Stimulated activated CD8-positive, alpha-beta memory T cell treated with anti-CD3 and anti-CD28 coated beads, Interleukin-15, amount 100 ng/mL, for 24 hours (primary cell): ENCODE measurements around the gene GART.
"Not testable (repeated sequence)": the region's sequence is repeated elsewhere in the genome, so short reads cannot be mapped to it uniquely, and the experiment has no call there.

Experiments used
- DNase-seq: peaks from one replicate; pipeline ENCODE4 v3.0.0-alpha.2; 2020; ENCODE audit warnings: low read depth

Gene GART

DNA sequence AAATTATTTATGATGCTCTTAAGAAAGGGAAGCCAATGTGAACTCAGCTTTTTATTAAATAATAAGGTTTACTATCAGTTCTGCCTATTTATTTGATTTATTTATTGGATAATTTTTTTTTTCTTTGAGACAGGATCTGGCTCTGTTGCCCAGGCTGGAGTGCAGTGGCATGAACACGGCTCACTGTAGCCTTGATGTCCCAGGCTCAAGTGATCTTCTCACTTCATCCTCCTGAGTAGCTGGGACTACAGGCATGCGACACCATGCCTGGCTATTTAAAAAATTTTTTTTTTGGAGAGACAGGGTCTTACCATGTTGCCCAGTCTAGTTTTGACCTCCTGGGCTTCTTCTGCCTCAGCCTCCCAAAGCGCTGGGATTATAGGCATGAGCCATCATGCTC lies 29.4 kb downstream of the GART start:
- DNase-seq, result no peak

DNA sequence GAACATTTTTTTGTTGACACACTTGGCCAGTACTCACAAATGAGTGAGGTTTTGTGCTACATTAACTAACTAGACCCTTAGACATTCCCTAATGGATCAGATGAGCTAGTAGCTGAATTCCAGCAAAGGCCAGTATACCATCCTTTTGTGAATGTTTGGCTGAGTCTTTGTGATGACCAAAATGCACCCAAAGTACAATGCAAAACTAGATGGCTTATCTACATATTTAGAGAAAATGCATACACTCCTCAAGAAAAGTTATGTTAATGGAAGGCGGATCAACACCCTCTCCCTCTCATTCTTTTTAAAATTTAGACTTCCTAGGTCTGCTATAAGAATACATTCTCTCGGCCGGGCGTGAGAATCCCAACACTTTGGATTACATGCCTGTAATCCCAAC lies 30.3 kb downstream of the GART start:
- no peak for DNase-seq

- DNase-seq, result no peak
Measured at GRCh38 chr21:33510826-33511225, 31.1 kb downstream of the GART start.

- not testable (repeated sequence) for DNase-seq
Measured at GRCh38 chr21:33507003-33507402, 34.9 kb downstream of the GART start.

- DNase-seq, result no peak
Measured at GRCh38 chr21:33505833-33506232, 36.1 kb downstream of the GART start.

- DNase-seq, result no peak
Measured at GRCh38 chr21:33496345-33496744, 45.6 kb downstream of the GART start.

DNA sequence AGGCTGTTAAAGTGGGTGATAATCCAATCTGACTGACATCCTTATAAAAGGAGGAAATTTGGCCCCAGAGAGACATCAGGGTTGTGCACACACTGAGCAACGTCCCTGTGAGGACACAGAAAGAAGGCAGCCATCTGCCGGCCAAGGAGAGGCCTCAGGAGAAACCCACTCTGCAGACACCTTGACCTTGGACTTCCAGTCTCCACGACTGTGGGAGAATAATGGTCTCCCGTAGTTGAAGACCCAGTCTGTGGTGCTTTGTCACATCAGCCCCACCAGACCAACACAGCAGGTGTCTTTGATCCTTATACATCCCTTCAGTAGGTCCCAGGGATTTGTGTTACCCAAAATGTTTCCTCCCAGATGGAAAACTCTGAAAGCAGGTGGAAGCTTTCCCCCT lies 46.2 kb downstream of the GART start:
- no peak for DNase-seq

- no peak for DNase-seq
Measured at GRCh38 chr21:33493756-33494155, 48.2 kb downstream of the GART start.

DNA sequence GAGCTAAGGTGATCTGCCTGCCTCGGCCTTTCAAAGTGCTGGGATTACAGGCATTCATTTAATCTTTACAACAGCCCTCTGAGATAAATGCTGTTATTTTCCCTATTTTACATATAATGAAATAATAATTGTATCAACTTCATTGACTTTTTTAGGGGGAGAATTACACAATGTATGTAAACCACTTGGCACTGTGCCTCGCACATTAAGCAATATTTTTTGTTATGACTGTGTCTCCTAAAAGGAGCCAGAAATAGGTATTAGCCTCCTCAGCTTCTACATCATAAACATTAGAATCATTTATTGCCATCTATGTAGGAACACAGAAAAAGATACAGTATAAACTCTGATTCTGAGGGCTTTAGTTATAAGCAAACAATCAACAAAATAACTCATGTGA lies 49.3 kb downstream of the GART start:
- DNase-seq, result no peak

GRCh38 chr21:33491373-33492102 lies 50.4 kb downstream of the GART start, which contains the start of gene DNAJC28:
DNAJC28 (minus strand) TSS chr21:33491716; CDS start chr21:33489393, 2,323 bp downstream.
- DNase-seq, result peak; percentile 87

- DNase-seq, result no peak
Measured at GRCh38 chr21:33490991-33491372, 50.9 kb downstream of the GART start.

DNA sequence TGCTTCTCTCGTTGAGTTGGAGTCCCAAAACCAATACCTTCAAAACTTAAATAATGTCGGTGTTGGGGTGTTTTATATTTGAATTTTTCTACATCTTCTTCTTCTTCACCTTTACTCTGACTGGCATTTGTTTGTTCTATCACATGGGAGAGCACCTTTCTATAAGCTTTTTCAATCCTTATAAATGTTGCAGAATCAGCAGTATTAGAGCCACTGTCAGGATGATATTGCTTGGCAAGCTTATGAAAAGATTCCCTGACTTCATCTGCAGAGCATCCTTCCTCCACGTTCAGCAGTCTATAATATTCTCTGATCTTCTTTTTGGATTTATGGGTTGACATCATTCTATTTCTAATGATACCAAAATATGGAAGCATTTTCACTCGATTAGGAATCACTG lies 53.0 kb downstream of the GART start:
- no peak for DNase-seq

GRCh38 chr21:33487996-33488395 lies 53.9 kb downstream of the GART start:
- DNase-seq, result no peak

DNA sequence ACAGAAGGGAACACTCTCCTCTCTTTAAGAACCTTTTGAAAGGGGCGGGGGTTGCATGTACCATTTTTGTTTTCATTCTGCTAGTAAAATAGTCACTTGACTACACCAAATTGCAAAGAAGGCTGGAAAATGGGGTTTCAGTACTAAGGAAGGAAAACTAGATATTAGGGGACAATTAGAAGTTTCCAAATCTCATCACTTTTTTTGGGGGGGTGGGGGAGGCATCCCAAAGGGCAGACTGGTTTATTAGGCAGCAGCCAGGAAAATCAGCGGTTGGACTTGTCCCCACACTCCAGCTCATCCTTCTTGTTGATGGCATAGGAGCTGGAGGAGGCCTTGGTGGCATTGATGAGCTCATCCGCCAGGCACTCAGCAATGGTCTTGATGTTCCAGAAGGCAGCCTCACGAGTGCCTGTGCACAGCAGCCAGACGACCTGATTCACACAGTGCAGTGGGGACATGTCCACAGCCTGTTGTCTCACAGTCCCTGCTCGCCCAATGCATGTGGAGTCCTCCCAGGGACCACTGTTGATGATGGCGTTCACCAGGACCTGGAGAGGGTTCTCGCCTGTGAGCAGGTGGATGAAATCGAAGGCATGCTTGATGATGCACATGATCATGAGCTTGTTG lies 60.5 kb downstream of the GART start:
- no peak for DNase-seq

GRCh38 chr21:33480481-33481103 lies 61.3 kb downstream of the GART start:
- no peak for DNase-seq

GRCh38 chr21:33479679-33480480 lies 62.0 kb downstream of the GART start, which contains the start of gene TMEM50B:
TMEM50B (minus strand) TSS chr21:33479974; CDS start chr21:33468885, 11,089 bp downstream.
- peak; percentile 97 for DNase-seq

DNA sequence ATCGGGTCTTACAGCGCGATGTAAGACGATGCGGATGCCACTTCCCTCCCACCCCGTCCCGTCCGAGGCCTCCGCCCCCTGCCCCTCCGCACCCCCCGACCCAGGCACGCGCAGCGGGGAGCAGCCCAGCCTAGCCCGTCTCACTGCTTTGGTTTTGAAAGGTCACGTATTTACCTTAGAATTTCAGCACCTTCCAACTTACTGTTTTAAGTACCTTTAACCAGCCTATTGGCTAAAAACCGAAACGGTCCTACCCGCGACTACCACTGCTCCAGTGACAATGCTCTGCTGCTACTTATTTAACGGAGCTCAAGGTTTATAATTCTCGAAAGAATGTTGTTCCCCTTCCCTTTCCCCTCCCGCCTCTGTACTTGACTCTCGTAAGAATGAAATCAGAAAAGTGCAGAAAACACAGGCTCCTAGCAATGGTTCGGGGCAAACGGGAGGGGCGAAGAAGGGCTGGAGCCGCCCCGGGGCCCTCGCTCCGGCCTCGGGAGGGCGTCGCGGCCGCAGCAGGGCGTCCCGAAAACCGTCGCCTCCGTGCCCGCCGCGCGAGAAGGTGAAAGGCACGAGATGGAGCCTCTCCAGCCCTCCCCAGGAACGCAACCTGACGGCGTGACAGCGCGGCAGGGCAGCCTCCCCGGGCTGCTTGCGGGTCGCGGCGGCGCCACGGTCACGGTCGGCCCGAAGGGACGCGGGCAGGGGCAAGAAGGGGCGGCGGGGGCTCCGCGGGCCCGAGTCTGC lies 62.8 kb downstream of the GART start:
- no peak for DNase-seq

DNA sequence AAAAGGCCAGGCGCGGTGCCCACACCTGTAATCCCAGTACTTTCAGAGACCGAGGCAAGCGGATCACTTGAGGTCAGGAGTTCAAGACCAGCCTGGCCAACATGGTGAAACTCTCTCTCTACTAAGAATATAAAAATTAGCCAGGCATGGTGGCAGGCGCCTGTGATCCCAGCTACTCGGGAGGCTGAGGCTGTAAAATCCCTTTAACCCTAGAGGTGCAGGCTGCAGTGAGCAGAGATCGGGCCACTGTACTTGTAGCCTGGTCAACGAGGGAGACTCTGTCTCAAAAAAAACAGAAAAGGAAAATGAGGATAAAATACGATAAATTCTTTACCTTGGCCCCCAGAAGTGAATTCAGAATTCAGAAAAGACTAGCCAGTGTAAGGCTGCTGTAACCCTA lies 63.7 kb downstream of the GART start:
- no peak for DNase-seq

DNA sequence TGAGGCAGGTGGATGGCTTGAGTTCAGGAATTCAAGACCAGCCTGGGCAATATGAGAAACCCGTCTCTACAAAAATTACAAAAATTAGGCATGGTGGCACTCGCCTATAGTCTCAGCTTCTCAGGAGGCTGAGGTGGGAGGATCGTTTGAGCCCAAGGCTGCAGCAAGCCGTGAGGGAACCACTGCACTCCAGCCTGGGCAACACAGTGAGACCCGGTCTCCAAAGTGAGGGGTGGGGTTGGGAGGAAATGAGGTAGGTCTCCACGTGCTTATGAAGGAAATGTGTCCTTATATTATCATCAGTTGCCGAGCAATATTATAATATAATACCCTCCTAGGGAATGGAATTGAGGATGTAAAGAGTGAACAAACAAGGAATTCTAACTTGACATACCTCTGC lies 64.9 kb downstream of the GART start:
- DNase-seq, result no peak

DNA sequence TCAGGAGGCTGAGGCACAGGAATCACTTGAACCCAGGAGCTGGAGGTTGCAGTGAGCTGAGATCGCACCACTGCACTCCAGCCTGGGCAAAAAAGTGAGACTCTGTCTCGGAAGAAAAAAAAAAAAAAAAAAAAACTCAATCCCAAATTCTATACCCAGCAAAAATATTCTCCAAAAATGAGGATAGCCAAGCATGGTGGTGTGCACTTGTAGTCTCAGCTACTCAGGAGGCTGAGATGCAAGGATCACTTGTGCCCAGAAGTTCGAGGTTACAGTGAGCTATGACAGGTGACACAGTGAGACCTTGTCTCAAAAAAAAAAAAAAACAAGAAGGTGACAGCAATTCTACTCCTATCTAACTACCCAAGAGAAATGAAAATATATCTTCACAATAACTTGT lies 68.6 kb downstream of the GART start:
- no peak for DNase-seq

DNA sequence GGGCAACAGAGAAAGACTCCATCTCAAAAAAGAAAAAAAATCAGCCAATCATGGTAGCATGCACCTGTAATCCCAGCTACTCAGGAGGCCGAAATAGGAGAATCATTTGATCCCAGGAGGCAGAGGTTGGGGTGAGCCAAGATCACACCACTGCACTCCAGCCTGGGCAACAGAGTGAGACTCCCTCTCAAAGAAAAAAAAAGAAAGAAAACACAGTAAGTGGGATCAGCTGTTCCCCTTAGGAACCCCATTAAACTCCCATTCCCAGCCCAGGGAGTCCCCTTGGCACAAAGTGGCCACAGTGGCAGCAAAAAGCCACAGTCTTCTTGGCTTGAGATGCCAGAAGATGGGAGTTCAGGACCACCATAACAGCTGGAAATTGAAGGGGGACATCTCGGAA lies 71.2 kb downstream of the GART start:
- DNase-seq, result no peak

DNA sequence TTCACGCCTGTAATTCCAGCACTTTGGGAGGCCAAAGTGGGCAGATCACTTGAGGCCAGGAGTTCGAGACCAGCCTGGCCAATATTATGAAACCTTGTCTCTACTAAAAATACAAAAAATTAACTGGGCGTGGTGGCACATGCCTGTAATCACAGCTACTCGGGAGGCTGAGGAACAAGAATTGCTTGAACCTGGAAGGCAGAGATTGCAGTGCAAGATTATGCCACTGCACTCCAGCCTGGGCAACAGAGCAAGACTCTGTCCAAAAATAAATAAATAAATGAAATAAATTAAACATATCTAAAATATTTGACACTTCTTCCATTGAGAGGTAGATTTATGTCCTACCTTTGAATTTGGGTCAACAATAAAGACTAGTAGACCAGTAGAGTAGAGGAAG lies 72.7 kb downstream of the GART start:
- not testable (repeated sequence) for DNase-seq
